Type B pancreatic cell (in vitro differentiated cells): ENCODE measurements around the gene OGFR. TPM values are rescaled to one million over a fixed set of nuclear protein-coding genes. Genes with fewer than 3 reads are reported as not detected.

ENCODE experiments used
- DNase-seq: peaks from one replicate; pipeline ENCODE4 v3.0.0; 2021; ENCODE audit warnings: mixed read lengths; ENCODE audit not compliant: unreplicated experiment; ENCODE audit errors: extremely low spot score
- H3K27ac Mint-ChIP-seq: 2 replicates; pipeline ENCODE4 v1.8.0; 2021; ENCODE audit warnings: mild to moderate bottlenecking, mixed read lengths
- H3K27me3 Mint-ChIP-seq: 2 replicates; pipeline ENCODE4 v1.8.0; 2021; ENCODE audit warnings: mixed read lengths
- H3K36me3 Mint-ChIP-seq: 2 replicates; pipeline ENCODE4 v1.8.0; 2021; ENCODE audit warnings: mixed read lengths
- H3K4me1 Mint-ChIP-seq: one replicate; pipeline ENCODE4 v1.8.0; 2021; ENCODE audit warnings: mixed read lengths; ENCODE audit not compliant: unreplicated experiment
- H3K4me3 Mint-ChIP-seq: 2 replicates; pipeline ENCODE4 v1.8.0; 2021; ENCODE audit warnings: mild to moderate bottlenecking, mixed read lengths
- H3K9me3 Mint-ChIP-seq: 2 replicates; pipeline ENCODE4 v1.8.0; 2021; ENCODE audit warnings: mixed read lengths
- total RNA-seq: library from RNA; stranded (reverse); gene quantifications from 2 replicates; pipeline ENCODE4 v1.2.1, GENCODE V29; 2021; ENCODE audit warnings: low replicate concordance
- TF ChIP-seq, protein P1 (sequence below): fragments of 200-600 bp; sonication (generic); conservative IDR thresholded peaks from 2 replicates; pipeline ENCODE4 v1.5.0; 2021; ENCODE audit warnings: antibody characterized with exemption, mild to moderate bottlenecking

The OGFR gene
- total RNA-seq, 1 donor from 2014 or later = 42.8 TPM

DNA sequence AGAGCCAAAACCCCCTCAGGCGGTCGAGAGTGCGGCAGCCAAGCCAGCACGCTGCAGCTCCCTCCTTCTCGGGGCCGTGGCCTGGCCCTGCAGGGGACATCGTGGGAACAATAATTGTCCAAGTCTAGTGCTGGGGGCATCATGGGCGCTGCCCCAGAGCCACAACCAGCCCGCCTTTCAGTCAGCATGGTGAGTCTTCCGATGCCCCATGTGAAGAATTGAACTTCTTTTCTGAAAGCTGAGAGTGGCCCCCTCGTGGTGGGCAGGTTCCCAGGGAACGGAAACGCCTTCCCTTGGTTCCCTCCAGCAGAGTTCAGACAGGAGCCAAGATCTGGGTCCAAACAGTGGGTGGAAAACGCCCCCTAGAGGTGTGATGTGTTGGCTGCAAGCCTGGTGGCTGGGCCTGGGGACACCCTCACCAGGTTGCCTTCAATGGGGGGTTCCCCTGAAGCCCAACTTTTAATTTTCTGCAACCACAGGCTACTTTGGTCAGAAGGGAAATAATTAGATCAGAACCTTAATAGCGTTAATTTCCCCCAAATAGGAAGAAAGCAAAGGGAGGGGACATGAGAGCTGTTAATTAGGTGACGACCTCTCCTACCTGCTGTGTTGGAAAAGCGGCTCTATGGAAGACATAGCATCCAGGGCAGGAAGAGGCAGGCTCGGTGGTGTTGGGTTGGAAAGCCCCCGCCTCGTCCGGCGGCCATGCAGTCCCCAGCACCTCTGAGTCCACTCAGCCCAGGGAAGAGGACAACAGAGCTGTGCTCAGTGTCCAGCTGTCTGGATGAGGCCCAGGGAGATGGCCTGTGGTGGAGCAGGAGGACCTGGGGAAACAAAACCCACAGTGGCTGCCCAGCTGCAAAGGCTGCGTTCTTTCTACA is 13.1 kb upstream of the OGFR start:
- peak; percentile 83 for DNase-seq
- Mint-ChIP-seq H3K9me3 (no peaks in the 10 kb centered on the region), H3K4me3 (peak overlapping the region; percentile 69), H3K27ac (peak overlapping the region; percentile 45), H3K27me3 (peaks cover 8% of the 10 kb centered on the region), H3K4me1 (peaks cover 25% of the 10 kb centered on the region), H3K36me3 (no peaks in the 10 kb centered on the region)
- TF ChIP-seq, protein P1, sequence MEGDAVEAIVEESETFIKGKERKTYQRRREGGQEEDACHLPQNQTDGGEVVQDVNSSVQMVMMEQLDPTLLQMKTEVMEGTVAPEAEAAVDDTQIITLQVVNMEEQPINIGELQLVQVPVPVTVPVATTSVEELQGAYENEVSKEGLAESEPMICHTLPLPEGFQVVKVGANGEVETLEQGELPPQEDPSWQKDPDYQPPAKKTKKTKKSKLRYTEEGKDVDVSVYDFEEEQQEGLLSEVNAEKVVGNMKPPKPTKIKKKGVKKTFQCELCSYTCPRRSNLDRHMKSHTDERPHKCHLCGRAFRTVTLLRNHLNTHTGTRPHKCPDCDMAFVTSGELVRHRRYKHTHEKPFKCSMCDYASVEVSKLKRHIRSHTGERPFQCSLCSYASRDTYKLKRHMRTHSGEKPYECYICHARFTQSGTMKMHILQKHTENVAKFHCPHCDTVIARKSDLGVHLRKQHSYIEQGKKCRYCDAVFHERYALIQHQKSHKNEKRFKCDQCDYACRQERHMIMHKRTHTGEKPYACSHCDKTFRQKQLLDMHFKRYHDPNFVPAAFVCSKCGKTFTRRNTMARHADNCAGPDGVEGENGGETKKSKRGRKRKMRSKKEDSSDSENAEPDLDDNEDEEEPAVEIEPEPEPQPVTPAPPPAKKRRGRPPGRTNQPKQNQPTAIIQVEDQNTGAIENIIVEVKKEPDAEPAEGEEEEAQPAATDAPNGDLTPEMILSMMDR = peak; percentile 99

DNA sequence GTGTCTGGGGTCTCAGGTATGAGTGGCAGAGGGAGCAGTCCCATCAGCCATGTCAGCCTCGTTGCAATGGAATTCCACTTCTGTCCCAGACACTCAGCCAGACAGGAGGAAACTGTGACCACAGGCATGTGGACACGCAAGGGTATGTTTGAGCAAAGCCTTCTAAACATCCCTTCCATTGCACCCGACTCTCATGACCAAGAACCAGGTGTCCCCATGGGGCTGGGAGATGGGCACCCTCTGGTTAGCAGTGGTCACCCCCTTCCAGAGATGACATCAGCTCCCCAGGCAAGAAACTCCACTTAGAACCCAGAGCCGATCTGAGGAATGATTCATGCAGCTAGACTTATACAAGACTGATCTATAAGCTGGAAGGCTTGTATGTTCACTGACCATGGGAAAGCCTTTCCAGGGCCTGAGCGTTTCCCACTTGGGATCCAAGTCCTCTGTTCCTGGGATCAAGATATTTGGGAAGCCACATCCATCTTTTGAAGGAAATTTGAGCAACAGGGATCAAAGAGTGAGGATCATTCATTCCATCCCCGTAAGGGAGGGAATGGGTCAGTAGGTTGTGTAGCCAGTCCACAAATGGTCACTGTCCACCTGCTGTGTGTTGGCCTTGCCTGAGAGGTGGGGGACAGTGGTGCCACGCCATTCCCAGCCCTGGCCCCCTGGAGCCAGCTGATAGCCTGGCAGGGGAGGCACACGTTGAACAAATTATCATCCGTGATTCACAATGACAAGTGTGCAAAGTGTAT is 12.3 kb upstream of the OGFR start:
- H3K36me3 Mint-ChIP-seq = no peaks in the 10 kb centered on the region
- DNase-seq = no peak
- TF ChIP-seq, protein P1 = no peak
- peaks cover 19% of the 10 kb centered on the region for H3K4me1 Mint-ChIP-seq
- H3K4me3 Mint-ChIP-seq = no peak overlapping the region
- H3K9me3 Mint-ChIP-seq = no peaks in the 10 kb centered on the region
- peak overlapping the region; percentile 73 for H3K27ac Mint-ChIP-seq
- H3K27me3 Mint-ChIP-seq = peaks cover 8% of the 10 kb centered on the region

DNA sequence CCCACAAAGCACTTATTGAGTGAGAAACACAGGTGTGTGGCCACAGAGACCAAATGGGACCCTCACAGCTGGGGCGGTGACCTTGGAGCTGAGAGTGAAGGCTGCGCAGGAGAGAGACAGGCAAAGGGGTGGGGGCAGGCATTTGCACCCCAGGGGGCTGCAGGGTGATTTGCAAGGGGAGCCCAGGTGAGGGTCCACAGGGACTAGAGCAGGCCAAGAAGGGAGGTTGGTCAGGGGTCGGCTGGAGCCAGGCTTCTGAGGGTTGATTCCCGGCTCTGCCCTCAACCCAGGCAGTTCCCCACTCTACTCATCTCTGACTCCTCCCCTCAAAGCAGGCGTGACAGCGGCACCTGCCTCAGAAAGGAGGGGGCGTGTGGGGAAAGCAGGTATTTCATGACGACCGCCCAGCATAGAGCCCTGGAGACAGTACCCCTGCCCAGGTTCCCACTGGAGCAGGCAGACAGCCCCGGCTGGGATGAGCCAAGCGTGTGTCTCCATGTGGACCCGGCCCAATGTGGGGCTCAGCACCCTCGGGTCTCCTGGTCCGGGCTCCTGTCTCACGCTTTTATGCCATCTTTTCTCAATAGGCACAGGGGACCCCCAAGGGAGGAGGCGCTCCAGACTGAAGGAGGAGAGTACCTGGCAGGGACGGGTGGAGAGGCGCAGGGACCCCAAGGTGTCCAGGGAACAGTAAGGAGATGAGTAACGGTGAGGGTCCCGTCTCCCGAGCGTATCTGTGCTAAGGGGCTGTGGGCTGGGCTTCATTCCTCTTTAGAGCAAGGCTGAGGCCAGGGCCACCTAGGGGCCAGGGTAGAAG is 11.5 kb upstream of the OGFR start:
- H3K9me3 Mint-ChIP-seq = no peaks in the 10 kb centered on the region
- peaks cover 5% of the 10 kb centered on the region for H3K27me3 Mint-ChIP-seq
- no peak overlapping the region for H3K27ac Mint-ChIP-seq
- H3K4me1 Mint-ChIP-seq = peaks cover 18% of the 10 kb centered on the region
- TF ChIP-seq, protein P1 = no peak
- no peak for DNase-seq
- H3K36me3 Mint-ChIP-seq = no peaks in the 10 kb centered on the region
- H3K4me3 Mint-ChIP-seq = peak overlapping the region; percentile 52

DNA sequence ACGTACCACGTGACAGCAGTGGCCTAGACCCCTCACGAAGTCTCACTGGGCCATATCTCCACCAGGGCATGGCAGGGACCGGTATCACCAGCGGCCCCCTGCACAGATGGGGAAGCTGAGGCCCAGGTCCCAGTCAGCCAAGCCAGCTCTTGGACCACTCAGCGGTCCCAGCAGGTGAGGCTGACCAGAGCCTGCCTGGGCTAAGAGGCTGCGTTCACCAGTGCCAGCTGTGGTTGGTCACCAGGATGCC is 11.0 kb upstream of the OGFR start:
- TF ChIP-seq, protein P1 = no peak
- Mint-ChIP-seq H3K4me3 (peak overlapping the region; percentile 52), H3K36me3 (peaks cover 5% of the 10 kb centered on the region), H3K9me3 (no peaks in the 10 kb centered on the region), H3K27ac (no peak overlapping the region), H3K4me1 (peaks cover 22% of the 10 kb centered on the region), H3K27me3 (peaks cover 5% of the 10 kb centered on the region)
- DNase-seq = no peak

DNA sequence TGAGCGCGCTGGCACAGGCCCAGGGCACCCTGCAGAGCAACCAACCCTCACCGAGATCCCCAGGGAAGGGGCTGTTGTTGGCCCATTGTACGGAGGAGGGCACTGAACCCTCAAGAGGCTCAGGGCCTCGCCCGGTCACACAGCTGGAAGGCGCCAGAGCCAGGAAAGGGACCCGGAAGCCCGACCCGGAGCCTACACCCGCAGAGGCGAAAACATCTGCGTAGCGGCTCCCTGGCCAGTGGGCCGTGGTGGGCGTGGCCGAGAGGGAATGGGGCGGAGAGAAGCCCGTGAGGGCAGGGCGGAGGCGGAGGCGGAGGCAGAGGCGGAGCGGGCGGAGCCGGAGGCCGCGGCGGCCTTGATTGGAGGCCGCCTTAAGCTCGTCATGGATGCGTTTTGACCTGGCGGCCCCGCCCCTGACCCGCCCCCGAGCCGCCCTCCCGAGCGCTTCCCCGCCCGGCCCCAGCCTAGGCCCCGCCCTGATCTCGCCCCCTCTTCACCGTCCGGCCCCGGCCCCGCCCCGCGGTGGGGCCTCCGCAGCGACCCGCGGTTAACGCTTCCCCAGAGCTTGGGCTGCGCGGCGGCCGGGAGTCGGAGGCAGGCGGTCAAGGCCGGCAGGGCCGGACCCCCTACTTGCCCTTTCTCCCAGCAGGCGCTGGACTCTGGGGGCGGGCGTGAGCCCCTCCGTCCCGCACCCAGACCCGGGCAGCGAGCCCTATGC is 10.5 kb upstream of the OGFR start:
- H3K27me3 Mint-ChIP-seq = peaks cover 5% of the 10 kb centered on the region
- peaks cover 22% of the 10 kb centered on the region for H3K4me1 Mint-ChIP-seq
- DNase-seq = peak; percentile 96
- peak overlapping the region; percentile 63 for H3K27ac Mint-ChIP-seq
- no peaks in the 10 kb centered on the region for H3K9me3 Mint-ChIP-seq
- TF ChIP-seq, protein P1 = no peak
- H3K4me3 Mint-ChIP-seq = peak overlapping the region; percentile 89
- peaks cover 7% of the 10 kb centered on the region for H3K36me3 Mint-ChIP-seq
